Activated CD8-positive, alpha-beta T cell treated with anti-CD3 and anti-CD28 coated beads for 36 hours (primary cell): ENCODE measurements around the gene SLC8A1. TPM values are rescaled to one million over a fixed set of nuclear protein-coding genes. Genes with fewer than 3 reads are reported as not detected.

Source experiments
- ATAC-seq: fragments of 200-7000 bp; cut with Tn5 transposase; one replicate; pipeline ENCODE4 v1.10.0; 2021; ENCODE audit warnings: mild to moderate bottlenecking, moderate library complexity
- CTCF ChIA-PET: fragments of 350-600 bp; sonication (Branson Sonifier 250); formaldehyde crosslinking; loops from one replicate; lab custom pipeline; 2021; ENCODE audit warnings: antibody characterized with exemption; lab: Charles Lee
- POLR2A ChIA-PET: fragments of 350-600 bp; sonication (Branson Sonifier 250); formaldehyde crosslinking; loops from one replicate; lab custom pipeline; 2021; ENCODE audit warnings: antibody characterized with exemption; lab: Charles Lee
- DNase-seq: peaks from one replicate; pipeline ENCODE4 v3.0.0-alpha.2; 2020
- H3K27ac Mint-ChIP-seq: one replicate; pipeline ENCODE4 v1.8.0; 2021; ENCODE audit warnings: mild to moderate bottlenecking, mixed read lengths
- H3K27me3 Mint-ChIP-seq: one replicate; pipeline ENCODE4 v1.8.0; 2021; ENCODE audit warnings: mixed read lengths
- H3K36me3 Mint-ChIP-seq: one replicate; pipeline ENCODE4 v1.8.0; 2021; ENCODE audit warnings: low read depth, mixed read lengths
- H3K4me1 Mint-ChIP-seq: one replicate; pipeline ENCODE4 v1.8.0; 2021; ENCODE audit warnings: low read depth, mixed read lengths
- H3K4me3 Mint-ChIP-seq: one replicate; pipeline ENCODE4 v1.8.0; 2021; ENCODE audit warnings: mild to moderate bottlenecking, moderate library complexity, mixed read lengths
- H3K9me3 Mint-ChIP-seq: one replicate; pipeline ENCODE4 v1.8.0; 2021; ENCODE audit warnings: mixed read lengths
- CTCF ChIP-seq: fragments of 200-600 bp; IDR thresholded peaks from one replicate; pipeline ENCODE4 v1.8.0; 2022; ENCODE audit warnings: antibody characterized with exemption, mild to moderate bottlenecking
- intact Hi-C: fragments of 100-400 bp; cut with micrococcal nuclease; formaldehyde crosslinking; loops from one replicate; pipeline ENCODE4 v1.10.0; 2022
- total RNA-seq, 2 experiments: library from RNA; stranded (reverse); gene quantifications; one replicate each; pipeline ENCODE4 v1.2.3, GENCODE V29; 2021

The SLC8A1 gene
- total RNA-seq, 2 experiments from 2014 or later, result 0.23 to 0.34 TPM

- H3K9me3 Mint-ChIP-seq, result no peaks in the 10 kb centered on the region
- H3K27me3 Mint-ChIP-seq, result no peaks in the 10 kb centered on the region
- H3K36me3 Mint-ChIP-seq, result no peaks in the 10 kb centered on the region
- ChIA-PET CTCF (no interaction called here), POLR2A (no interaction called here)
- no peak overlapping the region for H3K4me3 Mint-ChIP-seq
- no peak for TF ChIP-seq CTCF
- DNase-seq, result no peak
- intact Hi-C loops, result no loop called here
- H3K4me1 Mint-ChIP-seq, result peaks cover under 1% of the 10 kb centered on the region
- ATAC-seq, result no peak
- H3K27ac Mint-ChIP-seq, result no peak overlapping the region
Measured at GRCh38 chr2:40284797-40285196, 167.1 kb downstream of the SLC8A1 start.

- no peak for ATAC-seq
- no peak for TF ChIP-seq CTCF
Measured at GRCh38 chr2:40283111-40283909, 168.6 kb downstream of the SLC8A1 start.

GRCh38 chr2:40282428-40282827 is 169.5 kb downstream of the SLC8A1 start:
- intact Hi-C loops, result no loop called here
- H3K36me3 Mint-ChIP-seq, result no peaks in the 10 kb centered on the region

More at GRCh38 chr2:40283111-40283909, 168.6 kb downstream of the SLC8A1 start:
- H3K27me3 Mint-ChIP-seq, result no peaks in the 10 kb centered on the region
- intact Hi-C loops, result no loop called here
- DNase-seq, result no peak
- no peaks in the 10 kb centered on the region for H3K36me3 Mint-ChIP-seq
- no peak overlapping the region for H3K27ac Mint-ChIP-seq
- CTCF ChIA-PET, result no interaction called here
- no peak overlapping the region for H3K4me3 Mint-ChIP-seq
- H3K9me3 Mint-ChIP-seq, result no peaks in the 10 kb centered on the region
- no peaks in the 10 kb centered on the region for H3K4me1 Mint-ChIP-seq
- POLR2A ChIA-PET, result no interaction called here

GRCh38 chr2:40281021-40281940 is 170.6 kb downstream of the SLC8A1 start:
- intact Hi-C loops, result no loop called here
- no peak overlapping the region for H3K27ac Mint-ChIP-seq

More at GRCh38 chr2:40282428-40282827, 169.5 kb downstream of the SLC8A1 start:
- Mint-ChIP-seq H3K27me3 (no peaks in the 10 kb centered on the region), H3K27ac (no peak overlapping the region), H3K9me3 (no peaks in the 10 kb centered on the region), H3K4me1 (no peaks in the 10 kb centered on the region), H3K4me3 (no peak overlapping the region)
- DNase-seq, result no peak
- ChIA-PET CTCF (no interaction called here), POLR2A (no interaction called here)
- no peak for ATAC-seq
- no peak for TF ChIP-seq CTCF

More at GRCh38 chr2:40281021-40281940, 170.6 kb downstream of the SLC8A1 start:
- Mint-ChIP-seq H3K4me3 (no peak overlapping the region), H3K4me1 (no peaks in the 10 kb centered on the region), H3K36me3 (no peaks in the 10 kb centered on the region), H3K27me3 (no peaks in the 10 kb centered on the region), H3K9me3 (no peaks in the 10 kb centered on the region)
- ATAC-seq, result no peak
- ChIA-PET POLR2A (no interaction called here), CTCF (no interaction called here)
- no peak for DNase-seq
- TF ChIP-seq CTCF, result no peak
